ENCODE results near the gene CXXC1. TPM values are rescaled to one million over a fixed set of nuclear protein-coding genes. Genes with fewer than 3 reads are reported as not detected.

Gene CXXC1
- total RNA-seq, 1 donor from 2014 or later = 35.0 TPM

GRCh38 chr18:50240080-50240563, 47.4 kb downstream of the CXXC1 start:
- Mint-ChIP-seq H3K9me3 (peaks cover 28% of the 10 kb centered on the region), H3K27ac (no peak overlapping the region)
- no peaks in the 10 kb centered on the region for H3K9me3 ChIP-seq (ENCODE audit: low read depth)

DNA sequence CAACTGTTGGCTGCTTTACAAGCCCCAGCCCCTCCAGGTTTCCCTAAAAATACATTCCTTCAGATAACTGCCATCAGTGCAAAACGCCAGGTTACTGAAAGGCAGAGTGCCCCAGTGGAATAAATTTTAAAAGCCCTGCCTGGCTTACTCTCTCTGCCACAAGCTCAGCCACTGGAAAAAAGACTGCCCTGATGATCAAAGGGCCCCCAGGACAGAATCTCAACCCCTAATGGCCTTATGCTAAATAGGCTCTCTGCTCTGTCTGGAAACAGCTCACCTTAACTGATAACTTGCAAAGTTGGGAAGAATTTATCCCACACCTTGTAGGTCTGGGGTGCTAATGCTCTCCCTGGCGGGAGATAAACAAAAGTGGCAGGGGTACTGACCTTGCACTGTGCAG, 55.1 kb downstream of the CXXC1 start:
- Mint-ChIP-seq H3K27ac (no peak overlapping the region), H3K9me3 (no peaks in the 10 kb centered on the region), H3K4me3 (no peak overlapping the region), H3K4me1 (peaks cover 20% of the 10 kb centered on the region), H3K36me3 (no peaks in the 10 kb centered on the region), H3K27me3 (ENCODE audit: insufficient read depth, low read depth) (peaks cover 7% of the 10 kb centered on the region)
- H4K20me1 ChIP-seq (ENCODE audit: low read depth) = no peaks in the 10 kb centered on the region
- no peaks in the 10 kb centered on the region for H3K79me2 ChIP-seq (ENCODE audit: low read depth)
- peaks cover 9% of the 10 kb centered on the region for H3K4me1 ChIP-seq
- no peaks in the 10 kb centered on the region for H3K36me3 ChIP-seq
- no peak overlapping the region for H2AFZ ChIP-seq (replicated peaks)
- no peak overlapping the region for H3K27ac ChIP-seq
- H3K4me3 ChIP-seq = no peak overlapping the region
- TF ChIP-seq EZH2phosphoT487 (IDR thresholded peaks at IDR 0.05) = no peak
- TF ChIP-seq, protein P1, sequence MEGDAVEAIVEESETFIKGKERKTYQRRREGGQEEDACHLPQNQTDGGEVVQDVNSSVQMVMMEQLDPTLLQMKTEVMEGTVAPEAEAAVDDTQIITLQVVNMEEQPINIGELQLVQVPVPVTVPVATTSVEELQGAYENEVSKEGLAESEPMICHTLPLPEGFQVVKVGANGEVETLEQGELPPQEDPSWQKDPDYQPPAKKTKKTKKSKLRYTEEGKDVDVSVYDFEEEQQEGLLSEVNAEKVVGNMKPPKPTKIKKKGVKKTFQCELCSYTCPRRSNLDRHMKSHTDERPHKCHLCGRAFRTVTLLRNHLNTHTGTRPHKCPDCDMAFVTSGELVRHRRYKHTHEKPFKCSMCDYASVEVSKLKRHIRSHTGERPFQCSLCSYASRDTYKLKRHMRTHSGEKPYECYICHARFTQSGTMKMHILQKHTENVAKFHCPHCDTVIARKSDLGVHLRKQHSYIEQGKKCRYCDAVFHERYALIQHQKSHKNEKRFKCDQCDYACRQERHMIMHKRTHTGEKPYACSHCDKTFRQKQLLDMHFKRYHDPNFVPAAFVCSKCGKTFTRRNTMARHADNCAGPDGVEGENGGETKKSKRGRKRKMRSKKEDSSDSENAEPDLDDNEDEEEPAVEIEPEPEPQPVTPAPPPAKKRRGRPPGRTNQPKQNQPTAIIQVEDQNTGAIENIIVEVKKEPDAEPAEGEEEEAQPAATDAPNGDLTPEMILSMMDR (IDR thresholded peaks at IDR 0.05) = no peak
- TF ChIP-seq EZH2 (IDR thresholded peaks at IDR 0.05) = no peak
- H3K4me2 ChIP-seq = no peak overlapping the region
- no peaks in the 10 kb centered on the region for H3K9me3 ChIP-seq (ENCODE audit: low read depth)
- H3F3A ChIP-seq (ENCODE audit: low read depth) = no peaks in the 10 kb centered on the region
- DNase-seq (ENCODE audit: low spot score) = no peak
- H3K27me3 ChIP-seq = no peaks in the 10 kb centered on the region
- H3K9ac ChIP-seq = no peak overlapping the region

More at GRCh38 chr18:50240080-50240563, 47.4 kb downstream of the CXXC1 start:
- no peak overlapping the region for H3K4me3 Mint-ChIP-seq
- Histone ChIP-seq H2AFZ (replicated peaks) (no peak overlapping the region), H3K4me2 (no peak overlapping the region), H3K27ac (no peak overlapping the region), H3K79me2 (ENCODE audit: low read depth) (no peaks in the 10 kb centered on the region), H4K20me1 (ENCODE audit: low read depth) (no peaks in the 10 kb centered on the region), H3K9ac (no peak overlapping the region), H3K4me3 (no peak overlapping the region), H3K36me3 (no peaks in the 10 kb centered on the region), H3F3A (ENCODE audit: low read depth) (no peaks in the 10 kb centered on the region), H3K4me1 (no peaks in the 10 kb centered on the region), H3K27me3 (no peaks in the 10 kb centered on the region)
- H3K4me1 Mint-ChIP-seq = no peaks in the 10 kb centered on the region
- TF ChIP-seq, protein P1 (IDR thresholded peaks at IDR 0.05) = no peak
- TF ChIP-seq EZH2phosphoT487 (IDR thresholded peaks at IDR 0.05) (no peak), EZH2 (IDR thresholded peaks at IDR 0.05) (no peak)
- H3K27me3 Mint-ChIP-seq (ENCODE audit: insufficient read depth, low read depth) = no peaks in the 10 kb centered on the region
- peaks cover 12% of the 10 kb centered on the region for H3K36me3 Mint-ChIP-seq
- no peak for DNase-seq (ENCODE audit: low spot score)

Small RNA genes within 50 kb of the gene (small RNA-seq; reads per million reads assigned to genes)
- gene RNA5SP458 = not detected

Other genes starting within 250 kb of the CXXC1 start
- gene MYO5B, start 92.5 kb downstream of the CXXC1 start, total RNA-seq (ENCODE audit: low replicate concordance) = 5.0 and 6.7 TPM in 2 replicates
- 0.36 and 0.74 TPM in 2 replicates for gene CFAP53, start 21.2 kb downstream of the CXXC1 start, total RNA-seq (ENCODE audit: low replicate concordance)
- 32.7 and 58.8 TPM in 2 replicates for gene MBD1, start 6.2 kb downstream of the CXXC1 start, total RNA-seq (ENCODE audit: low replicate concordance)
- gene SKA1, start 87.4 kb upstream of the CXXC1 start, total RNA-seq (ENCODE audit: low replicate concordance) = 31.4 and 57.2 TPM in 2 replicates